ENCODE results near the gene LEMD3.
"Not testable (repeated sequence)": the region's sequence is repeated elsewhere in the genome, so short reads cannot be mapped to it uniquely, and the experiment has no call there.

The LEMD3 gene

DNA sequence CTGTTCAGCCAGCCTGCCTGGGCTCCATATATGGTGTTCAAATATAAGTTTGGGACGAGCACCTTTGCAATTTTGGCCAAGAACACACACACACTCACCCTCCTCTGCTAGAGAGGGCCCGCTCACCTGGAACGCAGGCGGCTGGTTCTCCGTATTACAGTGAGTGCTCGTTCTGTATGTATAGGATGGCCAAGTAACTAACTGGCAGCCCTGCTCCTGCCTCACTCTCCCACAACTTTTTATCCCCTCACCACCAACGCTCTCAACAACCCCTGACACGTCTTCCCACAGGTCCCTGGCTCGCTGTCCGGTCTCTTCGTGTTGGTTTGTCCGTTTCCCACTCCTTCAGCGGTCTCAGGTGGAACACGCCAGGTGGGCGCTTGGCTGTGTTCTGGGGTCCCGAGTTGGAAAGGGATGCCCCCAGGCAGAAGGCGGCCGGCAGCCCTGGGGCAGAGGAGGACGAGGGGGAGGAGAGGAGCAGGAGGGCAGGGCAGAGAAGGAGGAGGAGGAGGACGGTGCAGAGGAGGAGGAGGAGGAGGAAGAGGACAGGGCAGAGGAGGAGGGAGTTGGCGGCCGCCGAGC lies 108.7 kb downstream of the LEMD3 start:
- DNase-seq (ENCODE audit: low read depth in 4 of 4, low spot score in 1 of 4) = no peak

GRCh38 chr12:65278576-65279368 lies 109.4 kb downstream of the LEMD3 start, which contains the start of gene MSRB3:
Gene MSRB3 (plus strand): TSS chr12:65278683. CDS start chr12:65308580, 29,897 bp downstream.
- DNase-seq (ENCODE audit: low read depth in 4 of 4, low spot score in 1 of 4) = no peak

DNA sequence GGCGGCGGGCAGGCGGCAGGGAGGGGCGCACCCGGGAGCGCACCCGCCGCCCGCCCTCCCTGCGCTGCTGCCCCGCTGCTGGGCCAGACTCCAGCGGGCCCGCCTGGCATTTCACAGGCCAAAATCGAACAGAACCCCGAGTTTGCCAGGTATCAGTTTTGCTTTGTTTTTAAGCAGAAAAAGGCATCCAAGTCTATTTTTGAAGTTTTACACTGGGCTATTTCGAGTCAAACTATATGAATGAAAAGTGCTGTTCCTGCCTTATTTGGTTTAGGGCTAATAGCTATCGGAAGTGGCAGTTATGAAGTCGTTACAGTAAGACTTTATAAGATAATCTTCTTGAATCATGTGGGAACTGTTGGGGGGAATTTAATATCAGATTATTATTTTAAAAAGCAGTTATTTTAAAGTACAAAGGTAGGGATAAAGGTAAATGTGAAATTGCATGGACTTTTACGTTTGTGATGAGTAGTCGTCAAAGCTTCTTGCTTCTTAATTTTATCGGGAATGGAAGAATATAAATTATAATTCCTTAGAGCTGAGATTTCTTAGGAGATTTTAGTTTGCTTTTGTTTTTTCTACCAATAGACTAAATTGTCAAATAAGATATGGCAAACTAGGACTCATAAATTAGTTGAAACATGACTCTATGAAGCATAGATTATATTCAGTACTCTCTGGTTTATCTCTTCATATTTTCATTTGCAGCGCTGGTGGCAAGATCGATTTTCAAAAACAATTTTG lies 110.2 kb downstream of the LEMD3 start:
- no peak for DNase-seq (ENCODE audit: low read depth in 4 of 4, low spot score in 1 of 4)

DNA sequence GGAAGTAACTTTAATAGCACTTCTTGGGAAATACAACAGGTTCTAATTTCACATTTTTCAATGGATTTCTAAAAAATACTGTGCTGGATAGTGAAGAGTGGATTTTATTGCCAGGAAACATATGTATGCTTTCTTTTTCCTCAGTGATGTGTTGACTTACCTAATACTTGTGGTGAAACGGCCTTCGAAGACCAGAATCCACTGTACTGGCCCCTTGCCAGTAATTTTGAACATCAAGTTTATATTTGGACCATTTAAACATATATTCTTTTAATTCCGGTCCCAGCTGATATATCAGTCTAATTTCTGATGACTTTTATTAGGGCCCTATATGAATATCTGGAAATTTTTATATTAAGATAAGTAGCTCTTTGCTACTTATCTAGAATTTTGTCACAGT lies 110.9 kb downstream of the LEMD3 start:
- DNase-seq (ENCODE audit: low read depth in 4 of 4, low spot score in 1 of 4) = no peak

DNA sequence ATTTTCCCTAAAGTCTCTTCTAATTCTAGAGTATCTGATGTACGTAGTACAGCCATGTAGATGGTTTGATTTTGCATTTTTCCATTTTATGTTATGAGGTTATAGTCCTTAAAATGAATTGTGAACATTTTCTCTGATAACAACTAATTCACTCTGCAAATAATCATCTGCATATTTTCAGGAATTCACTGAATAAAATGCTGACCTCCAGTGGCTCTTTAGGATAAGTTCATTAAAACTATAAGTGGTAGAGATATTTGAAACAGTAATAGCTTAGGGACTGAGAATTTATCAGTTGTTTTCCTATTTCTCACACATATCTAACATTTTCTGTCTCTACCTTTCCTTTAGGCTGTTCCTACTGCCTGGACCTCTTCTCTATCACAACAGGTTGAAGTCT lies 113.5 kb downstream of the LEMD3 start:
- no peak for DNase-seq (ENCODE audit: low read depth in 4 of 4, low spot score in 1 of 4)

DNA sequence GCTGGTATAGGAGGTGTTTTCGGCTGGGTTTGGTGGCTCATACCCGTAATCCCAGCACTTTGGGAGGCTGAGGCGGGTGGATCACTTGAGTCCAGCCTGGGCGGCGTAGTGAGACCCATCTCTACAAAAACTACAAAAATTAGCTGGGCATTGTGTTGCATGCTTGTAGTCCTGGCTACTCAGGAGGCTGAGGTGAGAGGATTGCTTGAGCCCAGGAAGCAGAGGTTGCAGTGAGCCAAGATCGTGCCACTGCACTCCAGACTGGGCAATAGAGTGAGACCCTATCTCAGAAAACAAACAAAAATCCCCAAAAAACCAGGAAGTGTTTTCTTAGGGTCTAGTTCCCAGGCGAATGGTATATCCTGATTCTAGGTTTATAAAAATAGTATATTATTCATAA lies 116.1 kb downstream of the LEMD3 start:
- DNase-seq (ENCODE audit: low read depth in 4 of 4, low spot score in 1 of 4) = not testable (repeated sequence)

GRCh38 chr12:65287426-65287825 lies 118.0 kb downstream of the LEMD3 start:
- DNase-seq (ENCODE audit: low read depth in 4 of 4, low spot score in 1 of 4) = no peak

GRCh38 chr12:65292241-65292640 lies 122.9 kb downstream of the LEMD3 start:
- no peak for DNase-seq (ENCODE audit: low read depth in 4 of 4, low spot score in 1 of 4)

GRCh38 chr12:65293735-65294134 lies 124.4 kb downstream of the LEMD3 start:
- DNase-seq (ENCODE audit: low read depth in 4 of 4, low spot score in 1 of 4) = no peak

DNA sequence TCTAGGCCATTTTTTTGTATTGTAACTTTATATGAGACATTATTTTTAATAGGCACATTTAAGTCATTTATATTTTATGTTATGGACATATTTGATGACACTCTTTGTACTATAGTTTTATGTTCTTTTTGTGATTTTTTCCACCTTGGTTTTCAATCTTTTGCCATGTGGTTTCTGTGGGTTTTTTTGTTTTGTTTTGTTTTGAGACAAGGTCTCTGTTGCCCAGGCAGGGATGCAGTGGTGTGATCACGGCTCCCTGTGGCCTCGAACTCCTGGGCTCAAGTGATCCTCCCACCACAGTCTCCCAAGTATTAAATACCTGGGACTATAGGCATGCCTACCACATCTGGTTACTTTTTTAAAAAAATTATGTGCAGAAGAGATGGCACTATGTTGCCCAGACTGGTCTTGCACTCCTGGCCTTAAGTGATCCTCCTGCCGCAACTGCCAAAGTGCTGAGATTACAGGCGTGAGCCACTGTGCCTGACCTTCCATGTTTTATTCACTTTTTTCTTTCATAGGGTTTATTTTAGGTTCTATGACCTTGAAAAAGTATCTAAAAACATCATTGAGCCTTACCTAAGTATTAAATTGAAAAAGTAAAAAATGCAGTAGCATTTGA lies 125.4 kb downstream of the LEMD3 start:
- no peak for DNase-seq (ENCODE audit: low read depth in 4 of 4, low spot score in 1 of 4)

DNA sequence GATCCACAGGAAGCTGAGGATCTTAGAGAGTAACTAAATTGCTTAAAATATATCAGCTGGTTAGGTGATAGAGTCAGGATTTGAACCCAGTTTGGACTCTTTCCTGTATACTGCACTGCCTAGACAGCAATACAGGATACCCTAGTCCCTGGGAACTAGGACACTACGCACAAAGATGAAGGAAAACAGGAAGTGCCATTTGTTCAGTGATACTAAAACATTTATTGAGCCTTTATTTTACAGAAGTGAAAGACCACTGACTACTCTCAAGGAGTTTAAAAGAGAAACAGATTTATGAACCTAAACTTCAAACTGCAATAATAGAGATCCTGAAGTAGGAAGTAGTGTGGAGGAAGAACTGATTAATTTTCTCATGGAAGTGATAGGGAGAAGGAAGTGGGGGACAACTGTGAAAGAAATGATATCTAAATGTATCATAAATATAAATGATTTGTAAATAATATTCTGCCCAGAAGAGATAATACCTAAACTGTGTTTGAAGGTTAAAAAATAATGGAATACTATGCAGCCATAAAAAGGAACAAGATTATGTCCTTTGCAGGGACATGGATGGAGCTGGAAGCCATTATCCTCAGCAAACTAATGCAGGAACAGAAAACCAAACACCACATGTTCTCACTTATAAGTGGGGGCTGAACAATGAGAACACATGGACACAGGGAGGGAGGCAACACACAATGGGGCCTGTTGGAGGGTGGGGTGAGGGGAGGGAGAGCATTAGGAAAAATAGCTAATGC lies 127.3 kb downstream of the LEMD3 start:
- no peak for DNase-seq (ENCODE audit: low read depth in 4 of 4, low spot score in 1 of 4)

Data from stimulated activated CD4-positive, alpha-beta T cell treated with anti-CD3 and anti-CD28 coated beads, Interleukin-1b, Interleukin-23, amount 100 ng/mL, for 24 hours (primary cell).